ENCODE measurements around the gene FILIP1L. TPM values are rescaled to one million over a fixed set of nuclear protein-coding genes. Genes with fewer than 3 reads are reported as not detected.

FILIP1L gene
- total RNA-seq, 1 donor from 2014 or later: 0.15 TPM

DNA sequence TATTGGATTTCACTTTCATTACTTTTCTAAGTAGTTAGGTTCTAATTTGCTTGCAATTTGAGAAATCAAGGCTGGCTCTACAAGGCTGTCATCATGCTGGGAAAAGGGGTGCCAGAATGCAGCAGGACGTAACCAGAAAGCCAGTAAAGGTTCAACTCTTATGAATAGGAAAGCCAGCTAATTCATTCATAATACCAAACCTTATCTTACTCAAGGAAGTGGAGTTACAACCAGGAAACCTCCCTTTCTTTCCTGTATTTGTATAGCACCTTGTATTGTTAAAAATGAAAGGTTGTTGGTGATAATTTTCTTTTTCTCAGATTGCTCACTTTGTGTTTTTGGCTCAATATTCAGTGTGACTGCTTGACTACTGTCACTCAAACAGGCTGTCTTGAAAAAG lies 109.4 kb downstream of the FILIP1L start:
- H3K4me2 ChIP-seq: no peak overlapping the region
- H2AFZ ChIP-seq (replicated peaks): no peak overlapping the region
- no peaks in the 10 kb centered on the region for H4K20me1 ChIP-seq (ENCODE audit: low read depth)
- H3F3A ChIP-seq (ENCODE audit: low read depth): no peaks in the 10 kb centered on the region
- no peaks in the 10 kb centered on the region for H3K36me3 Mint-ChIP-seq
- H3K27ac Mint-ChIP-seq: no peak overlapping the region
- no peak for DNase-seq (ENCODE audit: low spot score)
- H3K79me2 ChIP-seq (ENCODE audit: low read depth): no peaks in the 10 kb centered on the region
- H3K9ac ChIP-seq: no peak overlapping the region
- H3K36me3 ChIP-seq: no peaks in the 10 kb centered on the region
- TF ChIP-seq EZH2 (IDR thresholded peaks at IDR 0.05) (no peak), CTCF (IDR thresholded peaks at IDR 0.05) (no peak), EZH2phosphoT487 (IDR thresholded peaks at IDR 0.05) (no peak)
- H3K27ac ChIP-seq: no peak overlapping the region
- H3K27me3 ChIP-seq: no peaks in the 10 kb centered on the region
- no peaks in the 10 kb centered on the region for H3K9me3 Mint-ChIP-seq
- no peak overlapping the region for H3K4me3 Mint-ChIP-seq
- H3K27me3 Mint-ChIP-seq (ENCODE audit: insufficient read depth, low read depth): no peaks in the 10 kb centered on the region
- H3K4me3 ChIP-seq: no peak overlapping the region
- no peaks in the 10 kb centered on the region for H3K9me3 ChIP-seq (ENCODE audit: low read depth)
- H3K4me1 ChIP-seq: peaks cover 9% of the 10 kb centered on the region
- peaks cover 4% of the 10 kb centered on the region for H3K4me1 Mint-ChIP-seq

GRCh38 chr3:100003609-100004503 lies 110.4 kb downstream of the FILIP1L start:
- no peak overlapping the region for H3K27ac Mint-ChIP-seq
- Histone ChIP-seq H3K9ac (no peak overlapping the region), H3K9me3 (ENCODE audit: low read depth) (no peaks in the 10 kb centered on the region)

DNA sequence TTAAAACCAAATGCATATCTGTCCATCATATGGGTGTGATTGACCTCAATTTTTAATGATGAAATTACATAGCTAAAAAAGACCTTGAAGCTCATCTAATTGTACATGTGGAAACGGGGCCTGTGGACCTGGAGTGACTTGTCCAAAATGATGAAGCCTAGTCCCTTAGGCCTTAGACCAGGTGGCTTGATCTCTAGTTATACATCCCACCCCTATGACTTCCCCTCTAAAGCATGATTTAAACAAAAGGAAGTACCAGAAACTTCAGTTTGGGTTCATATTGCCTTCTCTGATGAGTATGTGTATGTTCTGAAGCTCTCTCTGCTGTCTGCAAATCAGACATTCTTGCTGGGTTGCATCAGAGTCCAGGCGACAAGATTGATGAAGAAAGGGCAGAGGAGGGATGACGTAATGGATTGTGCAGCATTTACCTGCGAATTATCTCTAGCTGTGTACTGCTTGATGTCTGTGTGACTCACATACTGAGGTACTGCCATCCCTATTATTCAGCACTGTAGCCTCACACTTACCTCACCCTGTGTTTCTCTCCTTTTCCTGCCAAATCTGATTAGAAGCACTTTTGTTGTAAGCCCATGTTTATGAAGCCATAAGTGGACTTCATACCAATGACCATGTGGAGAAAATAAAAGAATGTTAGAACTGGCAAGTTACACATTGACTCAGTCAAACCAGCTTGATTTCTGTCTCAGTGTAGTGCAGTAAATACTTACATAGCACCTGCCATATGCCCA lies 111.5 kb downstream of the FILIP1L start:
- TF ChIP-seq CTCF (IDR thresholded peaks at IDR 0.05): no peak
- no peak for TF ChIP-seq EZH2 (IDR thresholded peaks at IDR 0.05)
- TF ChIP-seq EZH2phosphoT487 (IDR thresholded peaks at IDR 0.05): no peak
- Histone ChIP-seq H3K9ac (no peak overlapping the region), H3K4me2 (no peak overlapping the region), H3K79me2 (ENCODE audit: low read depth) (no peaks in the 10 kb centered on the region), H3K9me3 (ENCODE audit: low read depth) (no peaks in the 10 kb centered on the region), H3K27me3 (no peaks in the 10 kb centered on the region), H3K27ac (no peak overlapping the region), H3K36me3 (no peaks in the 10 kb centered on the region), H3K4me3 (no peak overlapping the region), H4K20me1 (ENCODE audit: low read depth) (no peaks in the 10 kb centered on the region), H3K4me1 (peaks cover 9% of the 10 kb centered on the region), H3F3A (ENCODE audit: low read depth) (no peaks in the 10 kb centered on the region), H2AFZ (replicated peaks) (no peak overlapping the region)
- Mint-ChIP-seq H3K4me3 (no peak overlapping the region), H3K27ac (no peak overlapping the region), H3K36me3 (no peaks in the 10 kb centered on the region), H3K9me3 (peaks cover 5% of the 10 kb centered on the region), H3K4me1 (peaks cover 2% of the 10 kb centered on the region), H3K27me3 (ENCODE audit: insufficient read depth, low read depth) (no peaks in the 10 kb centered on the region)
- DNase-seq (ENCODE audit: low spot score): no peak

More at GRCh38 chr3:100003609-100004503, 110.4 kb downstream of the FILIP1L start:
- peaks cover 2% of the 10 kb centered on the region for H3K4me1 Mint-ChIP-seq
- peaks cover 1% of the 10 kb centered on the region for H3K9me3 Mint-ChIP-seq
- Histone ChIP-seq H3K27ac (no peak overlapping the region), H3F3A (ENCODE audit: low read depth) (no peaks in the 10 kb centered on the region), H3K4me2 (no peak overlapping the region), H2AFZ (replicated peaks) (no peak overlapping the region), H3K4me3 (no peak overlapping the region), H4K20me1 (ENCODE audit: low read depth) (no peaks in the 10 kb centered on the region), H3K79me2 (ENCODE audit: low read depth) (no peaks in the 10 kb centered on the region), H3K4me1 (peaks cover 9% of the 10 kb centered on the region), H3K36me3 (no peaks in the 10 kb centered on the region), H3K27me3 (no peaks in the 10 kb centered on the region)
- TF ChIP-seq EZH2phosphoT487 (IDR thresholded peaks at IDR 0.05): no peak
- TF ChIP-seq EZH2 (IDR thresholded peaks at IDR 0.05): no peak
- TF ChIP-seq CTCF (IDR thresholded peaks at IDR 0.05): no peak
- DNase-seq (ENCODE audit: low spot score): no peak
- H3K27me3 Mint-ChIP-seq (ENCODE audit: insufficient read depth, low read depth): no peaks in the 10 kb centered on the region
- no peaks in the 10 kb centered on the region for H3K36me3 Mint-ChIP-seq
- H3K4me3 Mint-ChIP-seq: no peak overlapping the region
